GM23338 (cell line): Measurements from ENCODE around the gene GALNT13. TPM values are rescaled to one million over a fixed set of nuclear protein-coding genes. Genes with fewer than 3 reads are reported as not detected.

Source experiments
- ATAC-seq: fragments of 200-7000 bp; cut with Tn5 transposase; 3 replicates; pipeline ENCODE4 v1.9.1; 2020
- DNase-seq: peaks from one replicate; pipeline ENCODE4 v3.0.0-alpha.2; 2015; ENCODE audit warnings: low spot score
- H2AFZ ChIP-seq: fragments of 200-600 bp; sonication (generic); 2 replicates; pipeline ENCODE4 v1.8.0; 2016; ENCODE audit warnings: antibody characterized with exemption, mild to moderate bottlenecking, moderate library complexity
- H3F3A ChIP-seq: fragments of 200-600 bp; sonication (generic); replicated peaks from 2 replicates; pipeline ENCODE4 v1.8.0; 2017; ENCODE audit warnings: antibody characterized with exemption, mixed run types, low read depth
- H3K27ac ChIP-seq: fragments of 200-600 bp; sonication (generic); 2 replicates; pipeline ENCODE4 v1.6.1; 2016; ENCODE audit warnings: low read depth
- H3K27me3 ChIP-seq: fragments of 200-600 bp; sonication (generic); 2 replicates; pipeline ENCODE4 v1.8.0; 2016; ENCODE audit warnings: mild to moderate bottlenecking, mixed run types, moderate library complexity; ENCODE audit not compliant: insufficient read depth
- H3K36me3 ChIP-seq: fragments of 200-600 bp; sonication (generic); 2 replicates; pipeline ENCODE4 v1.8.0; 2016; ENCODE audit warnings: mild to moderate bottlenecking; ENCODE audit not compliant: insufficient read depth
- H3K4me1 ChIP-seq: fragments of 200-600 bp; sonication (generic); 2 replicates; pipeline ENCODE4 v1.8.0; 2016; ENCODE audit warnings: mild to moderate bottlenecking, moderate library complexity; ENCODE audit not compliant: insufficient read depth
- H3K4me2 ChIP-seq: fragments of 200-600 bp; sonication (generic); 2 replicates; pipeline ENCODE4 v1.7.1; 2017; ENCODE audit warnings: mixed run types
- H3K4me3 ChIP-seq: fragments of 200-600 bp; sonication (generic); 2 replicates; pipeline ENCODE4 v1.6.1; 2016; ENCODE audit warnings: mixed run types
- H3K79me2 ChIP-seq: fragments of 200-600 bp; sonication (generic); replicated peaks from 2 replicates; pipeline ENCODE4 v1.8.0; 2017; ENCODE audit warnings: mild to moderate bottlenecking; ENCODE audit not compliant: insufficient read depth
- H3K9me2 ChIP-seq: fragments of 200-600 bp; sonication (generic); 2 replicates; pipeline ENCODE4 v1.8.0; 2017; ENCODE audit not compliant: insufficient read depth
- H4K20me1 ChIP-seq: fragments of 200-600 bp; sonication (generic); replicated peaks from 2 replicates; pipeline ENCODE4 v1.8.0; 2017; ENCODE audit warnings: mild to moderate bottlenecking; ENCODE audit not compliant: insufficient read depth
- H3K27ac Mint-ChIP-seq: 2 replicates; pipeline ENCODE4 v1.8.0; 2020; ENCODE audit warnings: inconsistent platforms, mild to moderate bottlenecking, moderate library complexity, mixed read lengths
- H3K27me3 Mint-ChIP-seq: 3 replicates; pipeline ENCODE4 v1.8.0; 2022; ENCODE audit warnings: low read depth, mild to moderate bottlenecking, moderate library complexity, mixed read lengths, inconsistent platforms; ENCODE audit not compliant: insufficient read depth, poor library complexity
- H3K36me3 Mint-ChIP-seq: 3 replicates; pipeline ENCODE4 v1.8.0; 2021; ENCODE audit warnings: low read depth, mild to moderate bottlenecking, inconsistent platforms, moderate library complexity, mixed read lengths
- H3K4me1 Mint-ChIP-seq: 3 replicates; pipeline ENCODE4 v1.8.0; 2020; ENCODE audit warnings: mild to moderate bottlenecking, inconsistent platforms, mixed read lengths
- H3K4me3 Mint-ChIP-seq: 3 replicates; pipeline ENCODE4 v1.8.0; 2021; ENCODE audit warnings: moderate library complexity, mild to moderate bottlenecking, inconsistent platforms, mixed read lengths
- H3K9me3 Mint-ChIP-seq: 3 replicates; pipeline ENCODE4 v1.8.0; 2020; ENCODE audit warnings: moderate library complexity, mild to moderate bottlenecking, inconsistent platforms, mixed read lengths
- CREB1 ChIP-seq: fragments of 250-450 bp; sonication (Bioruptor Pico); IDR thresholded peaks from 2 replicates; pipeline ENCODE4 v1.5.0; 2020; ENCODE audit warnings: low read depth, mild to moderate bottlenecking, moderate library complexity
- EZH2 ChIP-seq: fragments of 200-600 bp; sonication (generic); IDR thresholded peaks from one replicate; pipeline ENCODE4 v1.8.0; 2017; ENCODE audit warnings: antibody characterized with exemption, mild to moderate bottlenecking, low read depth; ENCODE audit not compliant: unreplicated experiment
- EZH2phosphoT487 ChIP-seq: fragments of 200-600 bp; sonication (generic); IDR thresholded peaks from one replicate; pipeline ENCODE4 v1.8.1; 2018; ENCODE audit warnings: antibody characterized with exemption; ENCODE audit not compliant: unreplicated experiment
- JUNB ChIP-seq: IDR thresholded peaks from one replicate; pipeline ENCODE4 v1.6.1; 2016; ENCODE audit warnings: antibody characterized with exemption; ENCODE audit not compliant: unreplicated experiment
- NANOG ChIP-seq: IDR thresholded peaks from 2 replicates; pipeline ENCODE4 v1.6.1; 2016; ENCODE audit warnings: antibody characterized with exemption, borderline replicate concordance
- POLR2AphosphoS5 ChIP-seq: IDR thresholded peaks from 2 replicates; pipeline ENCODE4 v1.6.1; 2016; ENCODE audit warnings: antibody characterized with exemption, low read depth
- STAT1 ChIP-seq: IDR thresholded peaks from one replicate; pipeline ENCODE4 v1.6.1; 2016; ENCODE audit warnings: antibody characterized with exemption; ENCODE audit not compliant: unreplicated experiment
- ZNF114 ChIP-seq: fragments of 250-450 bp; sonication (Bioruptor Pico); IDR thresholded peaks from 2 replicates; pipeline ENCODE4 v1.5.0; 2020; ENCODE audit warnings: mild to moderate bottlenecking, moderate library complexity
- ZNF331 ChIP-seq: fragments of 250-450 bp; sonication (Bioruptor Pico); IDR thresholded peaks from 2 replicates; pipeline ENCODE4 v1.5.0; 2020; ENCODE audit warnings: low read depth, mild to moderate bottlenecking, moderate library complexity
- polyA plus RNA-seq: library from polyadenylated mRNA; unstranded; fragments of >200 nt; fragmentation: Nextera tagmentation; extraction: Ambion mirVana; gene quantifications from 2 replicates; pipeline ENCODE4 v1.2.1, GENCODE V29; 2016
- total RNA-seq: library from RNA; depleted of rRNA; stranded (reverse); fragments of >200 nt; shearing (Covaris generic); gene quantifications from 2 replicates; pipeline ENCODE4 v1.2.3, GENCODE V29; 2014
- TF ChIP-seq, protein P1 (sequence below): fragments of 250-450 bp; sonication (Bioruptor Pico); IDR thresholded peaks from 2 replicates; pipeline ENCODE4 v1.5.0; 2020; ENCODE audit warnings: mild to moderate bottlenecking, moderate library complexity
- TF ChIP-seq, protein P2 (sequence below), 2 experiments: fragments of 200-600 bp in 1 of 2; sonication (generic) in 1 of 2; conservative IDR thresholded peaks; 2 replicates each; pipeline versions ENCODE4 v1.5.1 to v1.6.1; 2016 to 2017; ENCODE audit warnings: antibody characterized with exemption in 2 of 2, low read depth in 2 of 2, mild to moderate bottlenecking in 2 of 2, moderate library complexity in 1 of 2
- TF ChIP-seq, protein P3 (sequence below): IDR thresholded peaks from 2 replicates; pipeline ENCODE4 v1.6.1; 2016; ENCODE audit warnings: antibody characterized with exemption
- TF ChIP-seq, protein P4 (sequence below): IDR thresholded peaks from one replicate; pipeline ENCODE4 v1.6.1; 2018; ENCODE audit warnings: antibody characterized with exemption; ENCODE audit not compliant: unreplicated experiment

The GALNT13 gene
- total and polyA plus RNA-seq, 2 experiments from 2014 or later: 3.5 to 5.2 TPM

DNA sequence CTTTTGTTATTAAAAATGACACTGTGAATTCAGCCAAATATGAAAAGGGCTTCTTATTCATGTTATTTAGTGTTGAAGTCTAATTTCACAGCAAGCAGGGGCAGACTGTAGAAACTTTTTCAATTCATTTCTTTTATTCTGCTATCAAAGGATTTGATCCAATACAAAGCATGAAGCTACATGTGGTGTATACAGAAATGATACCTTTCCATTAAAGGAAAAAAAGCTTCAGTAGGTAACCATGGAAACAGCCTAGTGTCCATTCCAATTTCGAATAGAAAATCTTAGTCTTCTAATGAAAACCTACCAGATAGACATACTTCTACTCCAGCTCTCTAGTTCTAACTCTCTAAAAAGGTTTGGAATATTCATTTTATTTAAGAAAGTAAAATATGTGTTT lies 550.5 kb downstream of the GALNT13 start:
- H3K27me3 ChIP-seq: no peaks in the 10 kb centered on the region
- Mint-ChIP-seq H3K9me3 (no peaks in the 10 kb centered on the region), H3K4me3 (no peak overlapping the region), H3K36me3 (no peaks in the 10 kb centered on the region), H3K27ac (no peak overlapping the region), H3K4me1 (no peaks in the 10 kb centered on the region), H3K27me3 (no peaks in the 10 kb centered on the region)
- no peak for DNase-seq
- no peaks in the 10 kb centered on the region for H3F3A ChIP-seq
- H3K4me2 ChIP-seq: no peak overlapping the region
- no peak for TF ChIP-seq CREB1 (CRISPR knock-in tag)
- TF ChIP-seq, protein P1, sequence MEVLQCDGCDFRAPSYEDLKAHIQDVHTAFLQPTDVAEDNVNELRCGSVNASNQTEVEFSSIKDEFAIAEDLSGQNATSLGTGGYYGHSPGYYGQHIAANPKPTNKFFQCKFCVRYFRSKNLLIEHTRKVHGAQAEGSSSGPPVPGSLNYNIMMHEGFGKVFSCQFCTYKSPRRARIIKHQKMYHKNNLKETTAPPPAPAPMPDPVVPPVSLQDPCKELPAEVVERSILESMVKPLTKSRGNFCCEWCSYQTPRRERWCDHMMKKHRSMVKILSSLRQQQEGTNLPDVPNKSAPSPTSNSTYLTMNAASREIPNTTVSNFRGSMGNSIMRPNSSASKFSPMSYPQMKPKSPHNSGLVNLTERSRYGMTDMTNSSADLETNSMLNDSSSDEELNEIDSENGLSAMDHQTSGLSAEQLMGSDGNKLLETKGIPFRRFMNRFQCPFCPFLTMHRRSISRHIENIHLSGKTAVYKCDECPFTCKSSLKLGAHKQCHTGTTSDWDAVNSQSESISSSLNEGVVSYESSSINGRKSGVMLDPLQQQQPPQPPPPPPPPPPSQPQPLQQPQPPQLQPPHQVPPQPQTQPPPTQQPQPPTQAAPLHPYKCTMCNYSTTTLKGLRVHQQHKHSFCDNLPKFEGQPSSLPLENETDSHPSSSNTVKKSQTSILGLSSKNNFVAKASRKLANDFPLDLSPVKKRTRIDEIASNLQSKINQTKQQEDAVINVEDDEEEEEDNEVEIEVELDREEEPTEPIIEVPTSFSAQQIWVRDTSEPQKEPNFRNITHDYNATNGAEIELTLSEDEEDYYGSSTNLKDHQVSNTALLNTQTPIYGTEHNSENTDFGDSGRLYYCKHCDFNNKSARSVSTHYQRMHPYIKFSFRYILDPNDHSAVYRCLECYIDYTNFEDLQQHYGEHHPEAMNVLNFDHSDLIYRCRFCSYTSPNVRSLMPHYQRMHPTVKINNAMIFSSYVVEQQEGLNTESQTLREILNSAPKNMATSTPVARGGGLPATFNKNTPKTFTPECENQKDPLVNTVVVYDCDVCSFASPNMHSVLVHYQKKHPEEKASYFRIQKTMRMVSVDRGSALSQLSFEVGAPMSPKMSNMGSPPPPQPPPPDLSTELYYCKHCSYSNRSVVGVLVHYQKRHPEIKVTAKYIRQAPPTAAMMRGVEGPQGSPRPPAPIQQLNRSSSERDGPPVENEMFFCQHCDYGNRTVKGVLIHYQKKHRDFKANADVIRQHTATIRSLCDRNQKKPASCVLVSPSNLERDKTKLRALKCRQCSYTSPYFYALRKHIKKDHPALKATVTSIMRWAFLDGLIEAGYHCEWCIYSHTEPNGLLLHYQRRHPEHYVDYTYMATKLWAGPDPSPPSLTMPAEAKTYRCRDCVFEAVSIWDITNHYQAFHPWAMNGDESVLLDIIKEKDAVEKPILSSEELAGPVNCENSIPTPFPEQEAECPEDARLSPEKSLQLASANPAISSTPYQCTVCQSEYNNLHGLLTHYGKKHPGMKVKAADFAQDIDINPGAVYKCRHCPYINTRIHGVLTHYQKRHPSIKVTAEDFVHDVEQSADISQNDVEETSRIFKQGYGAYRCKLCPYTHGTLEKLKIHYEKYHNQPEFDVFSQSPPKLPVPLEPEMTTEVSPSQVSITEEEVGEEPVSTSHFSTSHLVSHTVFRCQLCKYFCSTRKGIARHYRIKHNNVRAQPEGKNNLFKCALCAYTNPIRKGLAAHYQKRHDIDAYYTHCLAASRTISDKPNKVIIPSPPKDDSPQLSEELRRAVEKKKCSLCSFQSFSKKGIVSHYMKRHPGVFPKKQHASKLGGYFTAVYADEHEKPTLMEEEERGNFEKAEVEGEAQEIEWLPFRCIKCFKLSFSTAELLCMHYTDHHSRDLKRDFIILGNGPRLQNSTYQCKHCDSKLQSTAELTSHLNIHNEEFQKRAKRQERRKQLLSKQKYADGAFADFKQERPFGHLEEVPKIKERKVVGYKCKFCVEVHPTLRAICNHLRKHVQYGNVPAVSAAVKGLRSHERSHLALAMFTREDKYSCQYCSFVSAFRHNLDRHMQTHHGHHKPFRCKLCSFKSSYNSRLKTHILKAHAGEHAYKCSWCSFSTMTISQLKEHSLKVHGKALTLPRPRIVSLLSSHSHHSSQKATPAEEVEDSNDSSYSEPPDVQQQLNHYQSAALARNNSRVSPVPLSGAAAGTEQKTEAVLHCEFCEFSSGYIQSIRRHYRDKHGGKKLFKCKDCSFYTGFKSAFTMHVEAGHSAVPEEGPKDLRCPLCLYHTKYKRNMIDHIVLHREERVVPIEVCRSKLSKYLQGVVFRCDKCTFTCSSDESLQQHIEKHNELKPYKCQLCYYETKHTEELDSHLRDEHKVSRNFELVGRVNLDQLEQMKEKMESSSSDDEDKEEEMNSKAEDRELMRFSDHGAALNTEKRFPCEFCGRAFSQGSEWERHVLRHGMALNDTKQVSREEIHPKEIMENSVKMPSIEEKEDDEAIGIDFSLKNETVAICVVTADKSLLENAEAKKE (CRISPR knock-in tag): no peak
- no peak for TF ChIP-seq EZH2phosphoT487
- no peak for TF ChIP-seq EZH2
- no peak for TF ChIP-seq POLR2AphosphoS5
- no peak for TF ChIP-seq JUNB
- TF ChIP-seq ZNF114: no peak
- no peak for TF ChIP-seq STAT1
- TF ChIP-seq, protein P2, sequence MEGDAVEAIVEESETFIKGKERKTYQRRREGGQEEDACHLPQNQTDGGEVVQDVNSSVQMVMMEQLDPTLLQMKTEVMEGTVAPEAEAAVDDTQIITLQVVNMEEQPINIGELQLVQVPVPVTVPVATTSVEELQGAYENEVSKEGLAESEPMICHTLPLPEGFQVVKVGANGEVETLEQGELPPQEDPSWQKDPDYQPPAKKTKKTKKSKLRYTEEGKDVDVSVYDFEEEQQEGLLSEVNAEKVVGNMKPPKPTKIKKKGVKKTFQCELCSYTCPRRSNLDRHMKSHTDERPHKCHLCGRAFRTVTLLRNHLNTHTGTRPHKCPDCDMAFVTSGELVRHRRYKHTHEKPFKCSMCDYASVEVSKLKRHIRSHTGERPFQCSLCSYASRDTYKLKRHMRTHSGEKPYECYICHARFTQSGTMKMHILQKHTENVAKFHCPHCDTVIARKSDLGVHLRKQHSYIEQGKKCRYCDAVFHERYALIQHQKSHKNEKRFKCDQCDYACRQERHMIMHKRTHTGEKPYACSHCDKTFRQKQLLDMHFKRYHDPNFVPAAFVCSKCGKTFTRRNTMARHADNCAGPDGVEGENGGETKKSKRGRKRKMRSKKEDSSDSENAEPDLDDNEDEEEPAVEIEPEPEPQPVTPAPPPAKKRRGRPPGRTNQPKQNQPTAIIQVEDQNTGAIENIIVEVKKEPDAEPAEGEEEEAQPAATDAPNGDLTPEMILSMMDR (conservative IDR thresholded peaks at IDR 0.05; ENCODE audit: low read depth in 2 of 2): no peak
- no peak for TF ChIP-seq NANOG
- no peak for TF ChIP-seq ZNF331 (CRISPR knock-in tag)
- TF ChIP-seq, protein P3, sequence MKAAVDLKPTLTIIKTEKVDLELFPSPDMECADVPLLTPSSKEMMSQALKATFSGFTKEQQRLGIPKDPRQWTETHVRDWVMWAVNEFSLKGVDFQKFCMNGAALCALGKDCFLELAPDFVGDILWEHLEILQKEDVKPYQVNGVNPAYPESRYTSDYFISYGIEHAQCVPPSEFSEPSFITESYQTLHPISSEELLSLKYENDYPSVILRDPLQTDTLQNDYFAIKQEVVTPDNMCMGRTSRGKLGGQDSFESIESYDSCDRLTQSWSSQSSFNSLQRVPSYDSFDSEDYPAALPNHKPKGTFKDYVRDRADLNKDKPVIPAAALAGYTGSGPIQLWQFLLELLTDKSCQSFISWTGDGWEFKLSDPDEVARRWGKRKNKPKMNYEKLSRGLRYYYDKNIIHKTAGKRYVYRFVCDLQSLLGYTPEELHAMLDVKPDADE: no peak
- TF ChIP-seq, protein P4, sequence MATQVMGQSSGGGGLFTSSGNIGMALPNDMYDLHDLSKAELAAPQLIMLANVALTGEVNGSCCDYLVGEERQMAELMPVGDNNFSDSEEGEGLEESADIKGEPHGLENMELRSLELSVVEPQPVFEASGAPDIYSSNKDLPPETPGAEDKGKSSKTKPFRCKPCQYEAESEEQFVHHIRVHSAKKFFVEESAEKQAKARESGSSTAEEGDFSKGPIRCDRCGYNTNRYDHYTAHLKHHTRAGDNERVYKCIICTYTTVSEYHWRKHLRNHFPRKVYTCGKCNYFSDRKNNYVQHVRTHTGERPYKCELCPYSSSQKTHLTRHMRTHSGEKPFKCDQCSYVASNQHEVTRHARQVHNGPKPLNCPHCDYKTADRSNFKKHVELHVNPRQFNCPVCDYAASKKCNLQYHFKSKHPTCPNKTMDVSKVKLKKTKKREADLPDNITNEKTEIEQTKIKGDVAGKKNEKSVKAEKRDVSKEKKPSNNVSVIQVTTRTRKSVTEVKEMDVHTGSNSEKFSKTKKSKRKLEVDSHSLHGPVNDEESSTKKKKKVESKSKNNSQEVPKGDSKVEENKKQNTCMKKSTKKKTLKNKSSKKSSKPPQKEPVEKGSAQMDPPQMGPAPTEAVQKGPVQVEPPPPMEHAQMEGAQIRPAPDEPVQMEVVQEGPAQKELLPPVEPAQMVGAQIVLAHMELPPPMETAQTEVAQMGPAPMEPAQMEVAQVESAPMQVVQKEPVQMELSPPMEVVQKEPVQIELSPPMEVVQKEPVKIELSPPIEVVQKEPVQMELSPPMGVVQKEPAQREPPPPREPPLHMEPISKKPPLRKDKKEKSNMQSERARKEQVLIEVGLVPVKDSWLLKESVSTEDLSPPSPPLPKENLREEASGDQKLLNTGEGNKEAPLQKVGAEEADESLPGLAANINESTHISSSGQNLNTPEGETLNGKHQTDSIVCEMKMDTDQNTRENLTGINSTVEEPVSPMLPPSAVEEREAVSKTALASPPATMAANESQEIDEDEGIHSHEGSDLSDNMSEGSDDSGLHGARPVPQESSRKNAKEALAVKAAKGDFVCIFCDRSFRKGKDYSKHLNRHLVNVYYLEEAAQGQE: no peak
- ATAC-seq: no peak
- no peaks in the 10 kb centered on the region for H3K9me2 ChIP-seq
- H3K36me3 ChIP-seq: no peaks in the 10 kb centered on the region
- no peak overlapping the region for H3K27ac ChIP-seq
- H2AFZ ChIP-seq: no peak overlapping the region
- H4K20me1 ChIP-seq: no peaks in the 10 kb centered on the region
- H3K4me1 ChIP-seq: no peaks in the 10 kb centered on the region
- H3K79me2 ChIP-seq: no peaks in the 10 kb centered on the region
- H3K4me3 ChIP-seq: no peak overlapping the region
